GM18517 (cell line): Measurements from ENCODE around the gene DAW1.

Experiments used
- ATAC-seq: cut with Tn5 transposase; IDR thresholded peaks from one replicate; pipeline ENCODE4 v1.9.1; 2021; ENCODE audit warnings: mild to moderate bottlenecking, moderate library complexity; ENCODE audit not compliant: unreplicated experiment

The DAW1 gene

DNA sequence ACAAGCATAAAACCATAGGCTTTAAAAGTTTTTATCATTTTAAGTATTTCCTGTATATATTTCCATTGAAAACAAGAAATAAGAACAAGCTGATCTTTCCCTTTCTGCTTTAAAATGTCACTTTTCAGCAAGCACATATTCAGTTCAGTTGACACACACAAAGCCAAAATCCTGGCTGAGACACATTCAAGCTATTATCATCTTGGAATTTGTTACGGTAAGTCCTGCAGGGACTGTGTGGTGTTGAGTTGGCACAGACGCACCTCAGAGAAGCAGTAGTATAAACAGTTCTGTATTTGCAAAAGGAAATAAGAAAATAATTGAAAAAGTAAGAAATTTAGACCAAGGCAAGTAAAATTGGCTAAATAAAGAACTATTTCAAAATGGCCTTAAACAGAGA is 10.4 kb upstream of the DAW1 start:
- ATAC-seq = no peak

DNA sequence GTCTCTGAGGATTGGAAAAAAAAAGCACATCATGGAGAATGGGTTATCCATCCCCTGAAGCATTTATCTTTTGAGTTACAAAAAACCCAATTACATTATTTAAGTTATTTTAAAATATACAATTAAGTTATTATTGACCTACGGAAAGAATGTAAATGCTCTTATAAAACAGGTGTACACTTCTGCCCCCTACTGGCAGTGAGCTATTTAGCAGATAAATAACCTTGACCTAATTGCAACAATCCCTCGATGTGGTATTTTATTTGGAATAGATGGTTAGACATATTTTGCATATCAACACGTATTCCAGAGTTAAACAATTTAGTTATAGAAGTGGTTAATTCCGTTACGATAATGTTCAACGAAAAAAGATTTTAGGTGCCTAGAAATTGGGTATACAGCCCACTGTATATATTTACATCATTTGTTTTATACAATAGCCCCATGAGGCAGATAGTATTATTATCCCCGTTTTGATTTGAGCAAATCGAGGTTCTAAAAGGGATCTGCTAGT is 9.1 kb upstream of the DAW1 start:
- ATAC-seq = no peak

DNA sequence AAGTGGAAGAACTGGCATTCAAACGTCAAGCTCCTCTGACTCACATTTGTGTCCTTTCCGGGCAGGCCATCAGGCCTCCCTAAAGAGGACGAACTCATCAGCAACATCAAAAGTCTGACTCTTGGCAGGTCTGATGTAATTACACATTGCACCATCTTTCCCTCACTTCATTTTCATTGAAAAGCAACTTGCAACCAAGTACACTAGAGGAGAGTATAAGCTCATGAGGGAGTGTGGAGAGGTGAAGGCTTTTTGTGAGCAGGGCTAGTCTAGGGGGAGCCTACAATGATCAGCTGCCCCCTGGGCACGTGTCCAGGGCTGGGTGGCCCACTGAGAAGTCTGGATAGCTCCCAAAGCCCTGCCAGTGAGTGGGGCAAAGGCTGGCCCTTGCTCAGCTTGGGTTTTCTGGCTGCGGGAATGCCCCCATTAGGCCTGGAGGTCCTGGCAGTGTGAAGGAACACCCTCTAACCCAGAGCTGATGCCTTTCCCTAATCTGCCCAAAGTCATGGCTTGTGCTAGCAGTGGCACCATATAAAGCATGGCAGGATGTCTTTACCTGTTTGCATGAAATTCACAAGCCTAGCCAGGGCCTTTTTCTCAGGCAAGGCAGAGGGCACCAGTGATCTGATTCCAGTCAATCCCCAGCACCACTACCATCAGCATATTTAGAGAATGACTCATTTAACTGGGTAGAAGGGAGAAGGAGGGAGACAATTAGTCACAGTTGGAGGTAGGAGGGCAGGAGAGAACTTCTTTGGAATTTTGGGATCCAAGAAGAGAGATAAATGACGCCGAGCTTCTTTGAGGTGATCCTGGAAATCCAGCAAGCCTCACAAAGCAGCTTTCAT is 8.5 kb upstream of the DAW1 start:
- ATAC-seq = no peak

DNA sequence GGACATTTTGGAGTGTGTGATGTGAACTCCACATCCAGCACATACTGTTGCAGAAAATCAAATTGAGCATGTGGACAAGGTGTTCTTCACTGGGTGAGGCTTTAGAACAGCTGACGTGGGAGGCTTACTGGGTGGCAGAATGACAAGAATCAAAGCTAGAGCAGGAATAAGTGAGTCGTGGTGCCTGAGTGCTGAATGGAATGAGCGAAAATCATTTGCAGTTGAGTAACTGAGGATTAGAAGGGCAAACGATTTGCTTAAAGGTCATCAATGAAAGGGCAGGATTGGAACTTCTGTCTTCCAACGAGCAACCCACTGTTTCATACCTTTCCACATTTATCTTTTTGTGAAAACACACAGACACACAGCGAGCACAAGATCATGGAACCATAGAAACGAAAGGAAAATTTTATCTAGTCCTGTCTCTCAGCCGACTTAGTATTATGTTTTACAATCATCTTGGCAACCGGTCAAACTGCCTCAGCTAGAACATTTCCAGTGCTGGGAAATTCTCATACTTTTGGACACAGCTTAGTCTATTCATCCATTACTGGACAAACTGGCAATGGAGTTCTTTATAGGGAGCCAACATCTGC is 7.2 kb upstream of the DAW1 start:
- no peak for ATAC-seq

DNA sequence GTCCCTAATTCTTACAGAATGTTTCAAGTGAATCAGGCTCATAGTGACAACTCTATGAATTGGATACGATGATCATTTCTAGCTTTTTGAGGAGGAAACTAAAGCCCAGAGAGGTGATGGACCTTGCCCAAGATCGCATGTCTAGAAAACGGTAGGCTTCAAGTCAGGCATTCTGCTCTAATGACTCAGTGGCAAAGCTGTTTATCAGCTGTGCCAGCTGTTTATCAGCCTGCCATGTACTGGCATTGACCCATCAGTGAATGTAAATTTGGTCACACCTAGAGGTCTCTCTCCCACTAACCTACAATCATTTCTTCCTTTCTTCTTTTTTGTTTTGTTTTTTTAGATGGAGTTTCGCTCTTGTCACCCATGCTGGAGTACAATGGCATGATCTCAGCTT is 6.1 kb upstream of the DAW1 start:
- ATAC-seq = no peak

DNA sequence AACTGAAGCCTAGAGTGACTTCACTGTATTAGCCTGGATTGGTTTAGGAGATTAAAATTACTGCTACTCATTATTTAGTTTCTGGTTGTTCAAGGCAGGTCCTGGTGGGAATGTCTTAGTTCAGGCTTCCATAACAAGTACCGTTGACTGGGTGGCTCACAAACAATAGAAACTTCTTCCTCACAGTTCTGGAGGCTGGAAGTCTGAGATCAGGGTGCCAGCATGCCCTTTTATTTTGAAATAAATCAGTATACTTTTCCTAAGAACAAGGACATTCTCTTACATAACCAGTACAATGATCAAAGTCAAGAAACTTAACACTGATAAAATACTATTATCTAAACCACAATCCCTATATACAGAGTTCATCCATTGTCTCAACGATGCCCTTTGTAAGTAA is 4.0 kb upstream of the DAW1 start:
- ATAC-seq = no peak

DNA sequence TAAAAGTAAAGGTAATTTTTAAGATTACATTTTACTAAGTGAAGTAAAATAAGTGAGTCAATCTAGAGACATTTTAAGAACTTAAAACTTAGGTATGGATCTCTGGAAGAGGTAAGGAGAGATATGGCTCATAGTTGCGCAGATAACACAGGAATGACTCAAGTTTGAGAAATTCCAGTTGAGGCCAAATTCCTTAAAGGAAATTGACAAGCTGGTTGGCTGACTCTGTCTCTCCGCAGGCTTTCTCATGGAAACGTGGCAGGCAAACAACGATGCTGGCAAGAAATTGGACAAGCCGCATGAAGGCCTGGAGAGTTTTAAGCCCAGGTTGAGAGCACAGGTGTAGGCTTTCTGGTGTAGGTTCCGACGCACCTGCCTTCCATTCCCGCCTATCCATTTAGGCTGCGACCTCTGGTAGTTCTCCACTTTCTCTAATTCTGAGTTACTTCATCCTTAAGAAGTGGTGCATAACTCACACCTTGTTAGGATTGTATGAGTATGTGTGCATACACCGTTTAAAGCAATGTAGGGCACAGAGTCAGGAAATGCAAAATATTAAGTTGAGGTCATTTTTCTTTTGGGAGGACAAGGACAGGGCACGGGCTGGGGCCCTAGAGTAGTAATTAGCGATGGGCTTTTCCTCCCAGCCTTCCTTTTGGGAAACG is 589 bp upstream of the DAW1 start:
- ATAC-seq = no peak

DNA sequence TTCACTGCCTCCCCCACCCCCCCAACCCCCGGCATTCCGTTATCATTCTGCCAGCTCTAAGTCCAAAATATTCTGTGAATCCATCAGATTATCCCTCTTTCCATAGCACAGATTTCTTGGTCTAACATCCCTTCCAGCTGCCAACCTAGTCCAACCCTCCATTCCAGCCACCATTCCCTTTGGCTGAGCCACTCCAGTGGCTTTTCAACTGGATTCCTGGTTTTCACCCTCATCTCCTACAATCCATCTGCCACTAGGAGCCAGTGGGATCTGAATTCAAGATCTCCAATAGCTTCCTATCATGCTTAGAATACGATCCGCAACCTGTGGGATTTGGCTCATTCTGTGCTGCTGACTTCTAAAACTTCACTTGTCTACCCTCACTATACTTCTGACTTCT is 1.2 kb downstream of the DAW1 start:
- no peak for ATAC-seq

DNA sequence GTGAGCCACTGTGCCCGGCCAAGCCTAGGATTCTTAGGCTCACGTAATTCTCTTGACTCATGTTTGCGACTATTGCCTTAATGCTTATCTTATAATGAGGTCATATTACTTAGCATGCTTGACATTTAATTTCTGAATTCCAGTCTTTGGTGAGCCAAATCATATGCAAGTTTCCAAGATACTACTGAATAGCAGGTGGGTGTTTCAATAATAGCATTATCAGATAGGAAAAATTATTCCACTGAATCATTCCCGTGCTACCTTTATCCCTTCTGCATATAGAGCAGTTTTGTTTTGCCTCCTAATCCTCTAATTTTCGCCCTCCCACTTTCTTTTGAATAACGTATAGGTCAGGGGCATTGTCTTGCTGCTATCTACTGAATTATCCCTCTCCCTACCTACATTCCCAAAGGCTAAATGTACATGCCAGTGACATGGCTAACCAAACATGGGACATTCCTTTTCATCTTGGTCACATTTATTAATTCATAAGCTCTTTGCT is 4.9 kb downstream of the DAW1 start:
- ATAC-seq = no peak

DNA sequence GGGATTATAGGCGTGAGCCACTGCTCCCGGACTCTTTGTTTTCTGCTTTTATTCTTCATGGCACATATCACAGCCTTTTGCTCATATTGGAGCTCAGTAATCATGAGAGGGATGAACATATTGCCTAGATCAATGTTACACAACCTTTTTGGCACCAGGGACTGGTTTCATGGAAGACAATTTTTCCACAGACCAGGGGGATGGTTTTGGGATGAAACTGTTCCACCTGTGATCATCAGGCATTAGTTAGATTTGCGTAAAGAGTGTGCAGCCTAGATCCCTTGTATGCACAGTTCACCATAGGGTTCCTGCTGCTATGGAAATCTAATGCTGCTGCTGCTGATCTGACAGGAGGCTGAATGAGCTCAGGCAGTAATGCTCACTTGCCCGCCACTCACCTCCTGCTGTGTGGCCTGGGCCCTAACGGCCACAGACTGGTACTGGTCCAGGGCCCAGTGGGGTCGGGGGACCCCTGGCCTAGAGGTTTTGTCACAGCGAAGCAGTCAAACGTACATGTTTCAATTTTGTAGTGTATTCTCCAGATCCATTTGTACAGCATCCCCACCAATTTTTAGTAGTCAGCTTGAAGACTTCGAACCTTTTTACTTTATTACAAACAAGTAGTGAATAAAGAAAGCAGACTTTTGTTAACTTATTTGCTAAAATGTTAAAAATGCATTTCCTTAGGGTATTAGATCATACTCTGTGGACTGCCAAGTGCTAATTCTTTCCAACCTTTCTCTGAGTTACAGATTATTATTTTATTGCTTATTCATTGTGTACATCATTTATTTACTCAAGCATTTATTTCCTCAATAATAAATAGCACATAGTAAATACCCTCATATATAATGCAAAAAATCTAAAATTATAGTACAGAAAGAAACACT is 6.2 kb downstream of the DAW1 start:
- ATAC-seq = no peak

DNA sequence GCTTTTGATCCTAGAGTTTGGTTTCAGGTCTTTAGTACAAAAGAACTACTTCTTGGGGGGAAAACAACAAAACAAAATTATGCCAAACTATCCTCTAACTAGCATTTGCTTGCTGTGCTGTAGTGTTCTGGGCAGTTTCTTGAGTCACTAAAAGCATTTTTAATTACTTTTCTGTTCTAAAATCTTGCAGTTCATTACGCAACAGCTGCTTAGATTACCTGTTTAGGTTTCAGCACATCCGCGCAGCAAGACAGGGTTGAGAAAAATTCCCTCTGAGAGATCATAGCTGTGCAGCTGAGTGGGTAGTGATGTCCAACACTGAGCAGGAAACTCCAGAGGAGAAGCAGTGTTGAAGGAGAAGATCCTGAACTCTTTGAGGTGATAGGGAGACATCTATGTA is 9.0 kb downstream of the DAW1 start:
- no peak for ATAC-seq

DNA sequence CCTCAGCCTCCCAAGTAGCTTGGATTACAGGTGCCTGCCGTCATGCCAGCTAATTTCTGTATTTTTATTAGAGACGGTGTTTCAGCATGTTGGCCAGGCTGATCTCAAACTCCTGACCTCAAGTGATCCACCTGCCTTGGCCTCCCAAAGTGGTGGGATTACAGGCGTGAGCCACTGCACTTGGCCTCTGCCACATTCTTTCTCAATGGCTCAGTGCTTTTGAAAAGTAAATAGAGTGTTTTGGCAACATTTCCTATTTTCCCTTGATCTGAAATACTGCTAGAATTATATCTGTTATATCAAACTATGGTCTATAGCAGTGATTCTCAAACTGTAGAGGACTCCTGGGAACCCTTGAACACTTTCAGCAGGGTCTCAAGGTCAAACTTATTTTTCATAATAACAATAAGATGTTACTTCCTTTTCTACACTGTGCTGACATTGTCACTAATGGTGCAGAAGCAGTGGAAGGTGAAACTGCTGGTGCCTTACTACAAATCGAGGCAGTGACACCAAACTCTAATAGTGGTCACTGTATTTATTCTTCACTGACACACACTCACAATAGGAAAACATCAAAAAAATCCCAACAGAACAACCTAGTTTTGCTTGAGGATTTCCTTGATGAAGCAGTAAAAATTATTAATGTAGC is 10.6 kb downstream of the DAW1 start:
- ATAC-seq = peak; percentile 90

DNA sequence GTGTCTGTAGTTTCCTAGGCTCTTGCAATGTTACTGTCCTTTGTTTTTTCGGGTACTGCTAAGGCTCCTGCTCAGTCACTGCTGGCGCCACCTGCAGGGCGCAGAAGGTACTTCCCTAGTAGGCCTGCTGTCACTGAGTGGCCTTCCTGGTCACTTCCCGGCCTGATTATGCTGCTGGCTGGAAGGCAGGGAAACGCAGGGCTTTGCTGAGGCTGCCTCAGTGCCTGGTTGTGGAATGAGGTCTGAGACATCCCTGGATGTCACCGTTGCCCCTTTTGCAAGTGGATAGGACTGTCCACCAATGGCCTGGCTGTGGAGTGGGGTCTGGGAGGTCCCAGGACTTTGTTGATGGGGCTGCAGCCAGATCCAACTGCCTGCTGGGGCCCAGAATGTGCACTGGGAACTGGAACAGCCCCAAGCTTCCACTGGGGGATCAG is 13.1 kb downstream of the DAW1 start:
- peak; percentile 76 for ATAC-seq

DNA sequence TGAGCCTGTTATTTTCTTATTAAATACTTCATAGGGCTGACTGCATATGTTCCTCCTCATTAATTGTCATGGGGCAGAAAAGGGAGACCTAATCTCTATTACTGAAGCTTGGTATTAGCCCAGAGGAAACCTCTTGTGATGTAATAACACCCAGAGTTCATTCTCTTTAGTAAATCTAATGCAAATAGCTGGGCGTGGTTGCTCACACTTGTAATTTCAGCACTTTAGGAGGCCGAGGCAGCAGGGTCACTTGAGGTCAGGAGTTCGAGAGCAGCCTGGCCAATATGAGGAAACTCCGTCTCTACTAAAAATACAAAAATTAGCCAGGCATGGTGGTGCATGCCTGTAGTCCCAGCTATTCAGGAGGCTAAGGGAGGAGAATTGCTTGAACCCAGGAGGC is 14.7 kb downstream of the DAW1 start:
- ATAC-seq = no peak

DNA sequence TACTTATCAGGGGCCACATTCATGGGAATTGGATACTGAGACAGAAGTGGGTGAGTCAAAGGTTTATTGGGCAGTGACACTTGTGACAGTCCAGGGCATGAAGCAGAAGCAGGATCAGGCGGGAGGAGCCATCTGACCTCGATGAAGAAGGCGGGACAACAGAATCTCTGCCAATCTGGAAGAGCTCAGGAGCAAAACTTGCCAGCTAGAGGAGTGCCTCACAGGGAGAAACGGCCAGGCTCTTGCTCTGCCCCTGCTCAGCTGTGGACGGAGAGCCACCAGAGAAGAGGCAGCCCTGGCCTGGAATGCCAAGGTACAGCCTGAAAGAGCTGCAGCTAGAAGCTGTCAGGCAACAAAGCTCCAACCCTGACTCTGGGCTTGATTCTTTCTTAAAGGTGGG is 16.9 kb downstream of the DAW1 start:
- no peak for ATAC-seq

DNA sequence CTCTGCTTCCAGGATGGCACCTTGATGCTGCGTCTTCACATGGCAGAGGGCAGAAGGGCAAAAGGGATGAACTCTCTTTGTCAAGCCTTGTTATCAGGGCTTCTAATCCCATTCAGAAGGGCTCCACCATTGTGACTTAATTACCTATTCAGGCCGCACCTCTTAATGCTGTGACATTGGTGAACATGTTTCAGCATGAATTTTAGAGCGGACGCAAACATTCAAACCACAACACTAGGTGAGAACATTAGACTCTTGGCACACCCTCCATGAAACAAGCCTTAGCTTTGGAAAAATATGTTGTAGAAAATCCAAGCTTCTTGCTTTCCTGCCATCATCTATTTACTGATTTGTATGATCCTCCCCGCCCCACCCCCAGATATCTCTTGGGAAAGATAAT is 17.9 kb downstream of the DAW1 start:
- ATAC-seq = no peak

DNA sequence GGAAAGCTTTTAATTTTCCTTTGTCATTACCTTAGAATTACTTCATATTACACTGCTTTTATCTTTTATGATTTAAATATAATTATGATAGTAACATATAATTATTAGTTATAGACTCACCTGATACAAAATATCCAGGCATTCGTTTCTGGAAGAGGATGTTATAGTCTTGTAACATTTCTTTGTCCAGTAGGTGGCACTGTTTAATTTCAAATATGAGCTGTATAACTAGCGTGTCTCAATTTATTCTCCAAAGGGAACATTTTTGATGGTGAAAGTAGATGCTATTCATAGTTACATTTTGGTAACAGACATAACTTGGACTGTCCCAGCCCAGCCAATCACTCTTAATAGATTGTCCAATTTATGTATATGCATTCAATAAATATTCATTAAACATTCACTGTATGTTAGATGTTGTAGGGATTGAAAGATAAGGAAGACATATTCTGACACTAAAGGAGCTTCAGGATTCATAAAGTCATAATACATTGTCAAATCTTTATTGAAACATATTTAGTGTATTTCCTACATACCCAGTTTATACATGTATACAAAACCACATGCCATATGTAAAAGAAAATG is 19.2 kb downstream of the DAW1 start:
- ATAC-seq = peak; percentile 82

DNA sequence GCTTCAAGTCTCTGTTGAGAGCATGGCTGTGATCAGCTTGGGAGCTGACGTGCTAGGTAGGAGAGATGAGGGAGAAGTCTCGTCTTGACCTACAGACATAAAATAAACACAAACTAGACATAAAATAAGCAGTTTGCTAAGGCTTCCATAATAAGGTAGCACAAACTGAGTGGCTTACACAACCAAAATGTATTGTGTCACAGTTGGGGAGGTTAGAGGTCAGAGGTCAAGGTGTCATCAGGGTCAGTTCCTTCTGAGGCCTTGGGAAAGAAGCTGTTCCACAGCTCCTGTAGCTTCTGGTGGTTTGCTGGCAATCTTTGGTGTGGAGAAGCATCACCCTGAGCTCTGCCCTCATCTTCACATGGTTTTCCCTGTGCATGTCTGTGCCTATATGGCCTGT is 20.2 kb downstream of the DAW1 start:
- no peak for ATAC-seq

DNA sequence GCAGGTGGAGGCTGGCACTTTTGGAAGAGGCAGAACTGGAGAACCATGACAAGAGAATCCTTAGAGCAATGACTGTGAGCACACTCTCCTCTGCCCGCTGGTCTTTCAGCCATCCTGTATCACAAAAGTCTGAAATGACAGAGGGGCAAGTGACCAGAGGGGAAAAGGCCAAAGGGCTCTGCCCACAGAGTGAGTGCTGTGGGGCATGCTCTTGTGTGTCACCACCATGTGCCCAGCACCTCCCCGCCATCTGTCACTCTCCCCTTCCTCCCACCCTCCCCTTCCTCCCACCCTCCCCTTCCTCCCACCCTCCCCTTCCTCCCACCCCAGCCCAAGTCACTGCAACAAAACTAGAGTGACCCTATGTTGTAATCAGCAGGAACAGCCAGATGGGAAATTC is 31.9 kb downstream of the DAW1 start:
- ATAC-seq = no peak

DNA sequence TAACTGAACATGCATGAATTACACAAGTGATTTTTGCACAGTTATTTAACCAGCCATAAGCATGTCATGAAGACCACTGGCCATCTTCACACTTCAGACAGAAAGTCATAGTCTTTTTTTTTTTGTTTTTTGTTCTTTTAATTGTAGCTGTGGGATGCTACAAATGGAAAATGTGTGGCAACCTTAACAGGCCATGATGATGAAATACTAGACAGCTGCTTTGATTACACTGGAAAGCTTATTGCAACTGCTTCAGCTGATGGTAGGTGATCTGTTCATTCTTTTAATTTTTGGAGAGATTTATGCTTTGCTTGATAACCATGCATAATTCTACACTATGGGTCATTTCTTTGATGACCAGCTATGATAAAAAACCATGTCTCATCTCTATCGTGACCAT is 35.6 kb downstream of the DAW1 start:
- ATAC-seq = no peak
